Measurements from ENCODE around the gene TMEM52.

The TMEM52 gene

GRCh38 chr1:1892079-1892762 is 26.9 kb downstream of the TMEM52 start:
- peak overlapping the region; percentile 99 for H3K4me2 ChIP-seq (ENCODE audit: low read length)
- TF ChIP-seq, protein P1, sequence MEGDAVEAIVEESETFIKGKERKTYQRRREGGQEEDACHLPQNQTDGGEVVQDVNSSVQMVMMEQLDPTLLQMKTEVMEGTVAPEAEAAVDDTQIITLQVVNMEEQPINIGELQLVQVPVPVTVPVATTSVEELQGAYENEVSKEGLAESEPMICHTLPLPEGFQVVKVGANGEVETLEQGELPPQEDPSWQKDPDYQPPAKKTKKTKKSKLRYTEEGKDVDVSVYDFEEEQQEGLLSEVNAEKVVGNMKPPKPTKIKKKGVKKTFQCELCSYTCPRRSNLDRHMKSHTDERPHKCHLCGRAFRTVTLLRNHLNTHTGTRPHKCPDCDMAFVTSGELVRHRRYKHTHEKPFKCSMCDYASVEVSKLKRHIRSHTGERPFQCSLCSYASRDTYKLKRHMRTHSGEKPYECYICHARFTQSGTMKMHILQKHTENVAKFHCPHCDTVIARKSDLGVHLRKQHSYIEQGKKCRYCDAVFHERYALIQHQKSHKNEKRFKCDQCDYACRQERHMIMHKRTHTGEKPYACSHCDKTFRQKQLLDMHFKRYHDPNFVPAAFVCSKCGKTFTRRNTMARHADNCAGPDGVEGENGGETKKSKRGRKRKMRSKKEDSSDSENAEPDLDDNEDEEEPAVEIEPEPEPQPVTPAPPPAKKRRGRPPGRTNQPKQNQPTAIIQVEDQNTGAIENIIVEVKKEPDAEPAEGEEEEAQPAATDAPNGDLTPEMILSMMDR (IDR thresholded peaks at IDR 0.05; ENCODE audit: low read depth, low read length), result no peak
- TF ChIP-seq EZH2phosphoT487 (IDR thresholded peaks at IDR 0.05; ENCODE audit: low read depth), result no peak
- H2AFZ ChIP-seq (ENCODE audit: low read depth, low read length), result no peak overlapping the region
- no peak overlapping the region for H3K27ac ChIP-seq (ENCODE audit: low read length)
- peaks cover 25% of the 10 kb centered on the region for H3K27me3 ChIP-seq (ENCODE audit: low read depth, low read length)
- no peaks in the 10 kb centered on the region for H3K9me3 ChIP-seq (ENCODE audit: insufficient read depth, low read length)
- peak overlapping the region; percentile 93 for H3K4me3 ChIP-seq (ENCODE audit: low read length)
- peak overlapping the region; percentile 84 for H3K9ac ChIP-seq (ENCODE audit: low read length)
- H3K36me3 ChIP-seq (replicated peaks; ENCODE audit: low read depth, low read length), result peaks cover 10% of the 10 kb centered on the region
- H3K79me2 ChIP-seq (ENCODE audit: low read length), result peaks cover 42% of the 10 kb centered on the region
- peaks cover 37% of the 10 kb centered on the region for H3K4me1 ChIP-seq (ENCODE audit: low read length)
- H4K20me1 ChIP-seq (ENCODE audit: insufficient read depth, low read length), result peaks cover 27% of the 10 kb centered on the region

GRCh38 chr1:1891349-1892078 is 27.6 kb downstream of the TMEM52 start:
- TF ChIP-seq, protein P1 (IDR thresholded peaks at IDR 0.05; ENCODE audit: low read depth, low read length), result no peak
- TF ChIP-seq EZH2phosphoT487 (IDR thresholded peaks at IDR 0.05; ENCODE audit: low read depth), result no peak
- H3K27me3 ChIP-seq (ENCODE audit: low read depth, low read length), result peaks cover 21% of the 10 kb centered on the region
- H3K4me3 ChIP-seq (ENCODE audit: low read length), result peak overlapping the region; percentile 93
- H2AFZ ChIP-seq (ENCODE audit: low read depth, low read length), result peak overlapping the region; percentile 48; the same call in 1 of the 2 replicates
- peaks cover 13% of the 10 kb centered on the region for H3K36me3 ChIP-seq (replicated peaks; ENCODE audit: low read depth, low read length)
- peak overlapping the region; percentile 99 for H3K4me2 ChIP-seq (ENCODE audit: low read length)
- peak overlapping the region; percentile 41; the same call in 1 of the 2 replicates for H3K27ac ChIP-seq (ENCODE audit: low read length)
- H3K9me3 ChIP-seq (ENCODE audit: insufficient read depth, low read length), result no peaks in the 10 kb centered on the region
- peaks cover 49% of the 10 kb centered on the region for H3K79me2 ChIP-seq (ENCODE audit: low read length)
- H4K20me1 ChIP-seq (ENCODE audit: insufficient read depth, low read length), result peaks cover 34% of the 10 kb centered on the region
- peak overlapping the region; percentile 92 for H3K9ac ChIP-seq (ENCODE audit: low read length)
- H3K4me1 ChIP-seq (ENCODE audit: low read length), result peaks cover 37% of the 10 kb centered on the region

DNA sequence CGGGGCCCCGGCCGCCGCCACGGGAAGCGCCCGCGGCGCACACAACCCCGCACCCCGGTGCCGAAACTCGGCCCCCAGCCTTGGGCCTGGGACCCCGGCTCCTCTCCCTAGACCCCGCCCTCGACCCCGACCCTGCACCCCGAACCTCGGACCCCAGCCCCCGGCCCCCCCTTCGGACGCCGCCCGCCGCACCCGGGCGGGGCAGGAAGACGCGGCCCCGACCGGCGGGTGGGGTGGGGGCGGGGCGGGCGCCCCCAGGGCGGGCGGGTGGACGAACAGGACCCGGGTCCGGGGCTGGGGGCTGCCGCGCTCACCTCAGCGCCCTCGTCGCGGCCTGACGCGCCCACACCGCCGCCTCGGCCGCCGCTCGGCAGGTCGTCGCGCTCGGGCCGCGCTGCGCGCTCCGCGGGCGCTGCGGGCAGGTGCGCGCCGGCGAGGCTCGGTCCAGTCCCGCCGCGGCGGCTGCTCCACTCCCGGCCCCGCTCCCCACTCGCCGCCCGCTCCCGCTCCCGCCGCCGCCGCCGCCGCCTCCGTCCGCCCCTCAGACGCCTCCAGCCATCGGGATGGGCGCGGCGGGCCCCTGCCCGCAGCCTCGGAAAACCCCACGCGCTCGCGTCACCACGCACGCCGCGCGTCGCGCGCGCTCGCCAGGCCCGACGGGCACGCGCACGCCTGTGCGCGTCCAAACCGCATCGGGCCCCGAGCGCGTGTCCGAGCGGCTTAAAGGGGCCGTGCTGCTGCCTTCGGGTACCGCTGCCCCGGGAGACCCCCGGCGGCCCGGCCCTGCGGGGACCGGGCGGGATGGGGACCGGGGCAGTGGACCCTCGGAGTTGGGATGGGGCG is 28.4 kb downstream of the TMEM52 start, which contains the start of gene GNB1:
Gene GNB1, minus strand, starts transcription at position 582 of the 843 bp plus-strand sequence. CDS start 65,634 bp downstream, outside the sequence.
- peak within 1 kb of the TSS; percentile 93 for H3K4me3 ChIP-seq (ENCODE audit: low read length)
- H3K36me3 ChIP-seq (replicated peaks; ENCODE audit: low read depth, low read length), result peaks cover 15% of the 10 kb centered on the region
- H3K27me3 ChIP-seq (ENCODE audit: low read depth, low read length), result peaks cover 13% of the 10 kb centered on the region
- H4K20me1 ChIP-seq (ENCODE audit: insufficient read depth, low read length), result peaks cover 42% of the 10 kb centered on the region
- H3K4me2 ChIP-seq (ENCODE audit: low read length), result peak within 1 kb of the TSS; percentile 99
- peak within 1 kb of the TSS; percentile 65 for H3K27ac ChIP-seq (ENCODE audit: low read length)
- H3K9ac ChIP-seq (ENCODE audit: low read length), result peak within 1 kb of the TSS; percentile 92
- H3K9me3 ChIP-seq (ENCODE audit: insufficient read depth, low read length), result no peaks in the 10 kb centered on the region
- no peak for TF ChIP-seq EZH2phosphoT487 (IDR thresholded peaks at IDR 0.05; ENCODE audit: low read depth)
- TF ChIP-seq, protein P1 (IDR thresholded peaks at IDR 0.05; ENCODE audit: low read depth, low read length), result no peak
- peak within 1 kb of the TSS; percentile 48; the same call in 1 of the 2 replicates for H2AFZ ChIP-seq (ENCODE audit: low read depth, low read length)
- H3K4me1 ChIP-seq (ENCODE audit: low read length), result peaks cover 32% of the 10 kb centered on the region
- peaks cover 57% of the 10 kb centered on the region for H3K79me2 ChIP-seq (ENCODE audit: low read length)
